HUDEP-2 (cell line): ENCODE results near the gene CD79A.

Source experiments
- DNase-seq, 76 experiments: peaks; one replicate each; lab custom pipeline; 2025; ENCODE audit not compliant: unreplicated experiment in 76 of 76; lab: John Stamatoyannopoulos, UW

Gene CD79A

GRCh38 chr19:41917676-41918075 is 40.6 kb downstream of the CD79A start:
- no peak for DNase-seq

- DNase-seq, result no peak
Measured at GRCh38 chr19:41918095-41918494, 41.0 kb downstream of the CD79A start.

DNA sequence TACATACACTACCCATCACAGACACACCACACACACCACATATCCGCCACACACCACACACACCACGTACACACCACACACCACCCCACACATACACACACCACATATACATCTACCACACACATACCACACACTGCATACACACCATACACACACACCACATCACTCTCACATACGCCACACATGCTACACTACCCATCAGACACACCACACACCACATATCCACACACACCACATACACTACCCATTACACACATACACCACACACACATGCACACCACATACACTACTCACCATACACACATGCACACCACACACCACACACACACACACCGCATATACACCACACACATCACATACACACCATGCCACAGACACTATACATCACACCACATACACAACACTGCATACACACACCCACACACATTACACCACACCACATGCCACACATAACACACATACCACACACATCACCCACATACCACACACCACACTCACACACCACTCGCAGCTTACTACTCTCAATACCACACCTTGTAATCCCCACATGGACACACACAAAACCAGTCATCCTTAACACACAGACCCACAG is 41.7 kb downstream of the CD79A start:
- no peak for DNase-seq

GRCh38 chr19:41919948-41920712 is 43.1 kb downstream of the CD79A start:
- no peak for DNase-seq

DNA sequence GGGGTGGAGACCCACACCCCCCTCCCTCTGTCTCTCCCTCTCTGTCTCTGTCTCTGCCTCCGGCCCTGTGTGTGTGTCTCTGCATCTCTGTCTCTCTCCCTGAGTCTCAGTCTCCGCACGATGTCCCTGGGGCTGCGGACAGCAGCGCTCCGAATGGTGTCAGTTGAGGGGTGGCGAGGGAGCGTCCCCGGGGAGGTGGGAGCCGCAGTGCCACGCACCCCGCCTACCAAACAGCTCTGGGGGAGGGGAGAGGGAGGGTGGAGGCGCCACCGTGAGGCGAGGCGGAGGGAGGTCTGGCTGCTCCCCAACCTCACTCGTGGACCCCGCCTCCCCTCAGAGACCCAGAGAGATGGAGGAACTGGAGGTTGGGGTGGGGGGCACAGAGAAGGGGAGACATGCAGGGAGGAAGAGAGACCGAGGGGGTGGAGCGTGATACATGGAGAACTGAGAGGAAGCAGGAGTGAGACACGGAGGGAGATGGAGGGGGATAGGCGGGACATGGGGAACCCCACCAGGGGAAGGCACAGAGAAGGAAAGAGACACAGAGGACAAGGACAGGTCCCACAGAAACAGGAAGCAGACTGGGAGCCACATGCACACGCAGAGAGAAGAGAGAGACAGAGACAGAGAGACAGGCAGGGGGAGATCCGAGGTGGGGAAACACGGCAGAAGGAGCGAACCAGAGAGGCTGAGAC is 44.0 kb downstream of the CD79A start:
- DNase-seq, result no peak

- no peak for DNase-seq
Measured at GRCh38 chr19:41921577-41922576, 44.8 kb downstream of the CD79A start.

DNA sequence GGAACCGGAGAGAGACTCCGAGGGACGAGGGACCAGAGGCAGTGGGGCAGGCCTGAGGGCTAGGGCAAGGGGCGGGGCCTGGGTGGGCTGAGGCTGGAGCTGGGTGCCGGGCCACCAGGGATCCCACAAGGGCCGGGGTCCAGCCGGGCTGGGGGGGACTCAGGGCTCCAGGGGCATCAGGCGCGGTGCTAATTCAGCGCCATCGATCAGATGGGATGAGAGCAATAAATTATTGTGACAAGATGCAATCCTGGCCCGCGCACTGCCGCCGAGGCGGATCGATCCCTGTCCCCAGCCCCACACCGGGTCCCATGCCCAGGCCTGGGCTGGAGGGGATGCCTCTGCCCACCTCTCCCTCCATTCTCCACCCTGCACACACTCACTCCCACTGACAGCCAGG is 45.5 kb downstream of the CD79A start:
- DNase-seq, result no peak

DNA sequence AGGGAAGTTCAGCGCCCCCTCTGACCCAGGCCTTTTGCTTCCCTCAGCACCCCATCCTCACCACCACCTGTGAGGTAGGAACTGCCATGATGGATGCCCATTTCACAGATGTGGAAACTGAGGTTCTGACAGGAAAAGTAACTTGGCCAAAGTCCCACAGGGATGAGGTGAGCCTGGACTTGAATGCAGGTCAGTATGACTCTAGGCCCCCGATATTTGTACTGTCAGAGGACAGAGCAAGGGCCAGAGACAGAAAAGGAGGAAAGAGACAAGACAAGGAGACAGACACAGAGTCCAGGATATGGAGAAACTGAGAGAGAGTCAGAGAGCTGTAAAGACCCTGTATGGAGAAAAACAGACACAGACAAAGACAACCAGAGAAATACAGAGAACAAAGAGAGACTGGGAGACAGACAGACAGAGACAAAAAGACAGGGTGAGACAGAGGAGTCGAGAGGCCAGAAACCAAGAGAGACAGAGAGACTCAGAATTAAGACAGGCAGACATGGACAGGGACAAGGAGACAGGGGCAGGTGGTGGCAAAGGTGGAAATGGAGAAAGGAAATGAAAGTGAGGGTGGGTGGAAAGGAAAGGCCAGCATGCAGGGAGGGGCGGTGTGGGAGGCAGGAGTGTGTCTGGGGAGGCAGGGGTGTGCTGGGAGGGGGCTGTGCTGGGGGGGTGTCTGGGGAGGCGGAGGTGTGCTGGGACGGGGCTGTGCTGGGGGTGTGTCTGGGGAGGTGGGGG is 46.1 kb downstream of the CD79A start:
- DNase-seq, result no peak

GRCh38 chr19:41924151-41925145 is 47.4 kb downstream of the CD79A start:
- no peak for DNase-seq

DNA sequence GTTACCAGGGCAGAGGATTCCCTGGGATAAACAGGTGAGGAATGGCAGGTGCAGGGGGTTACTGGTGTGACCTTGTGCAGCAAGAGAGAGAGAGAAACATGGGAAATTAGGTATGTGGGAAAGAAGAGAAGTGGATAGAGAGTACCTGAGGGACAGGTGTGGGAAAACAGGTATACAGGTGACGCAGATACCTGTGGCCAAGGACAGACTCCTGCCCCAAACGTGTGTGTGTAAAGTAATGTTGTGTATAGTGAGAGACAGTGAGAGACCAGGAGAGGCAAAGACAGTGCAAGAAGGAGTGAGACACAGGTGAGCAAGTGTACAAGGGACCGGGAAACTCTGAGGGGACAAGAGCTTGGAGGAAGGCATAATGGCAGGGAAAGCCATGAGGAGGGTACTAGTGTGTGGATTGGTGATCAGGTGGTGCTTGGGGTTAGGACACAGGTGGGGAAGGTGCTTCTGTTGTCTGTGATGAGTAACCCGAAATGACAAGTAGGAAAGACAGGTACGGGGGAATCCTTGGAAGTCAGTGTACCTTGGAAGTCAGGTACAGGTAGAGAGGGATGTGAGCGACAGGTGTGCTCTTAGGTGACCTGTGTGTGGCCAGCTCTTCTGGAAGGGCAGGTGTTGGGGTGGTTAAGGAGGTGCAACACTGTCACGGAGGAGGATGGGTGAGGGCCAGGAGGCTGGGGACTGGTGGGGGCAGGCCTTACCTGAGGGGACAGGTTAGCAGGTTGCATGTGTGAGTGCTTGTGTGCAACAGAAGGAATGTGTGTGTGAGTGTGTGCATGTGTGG is 48.3 kb downstream of the CD79A start:
- no peak for DNase-seq

GRCh38 chr19:41926028-41926762 is 49.1 kb downstream of the CD79A start:
- no peak for DNase-seq

DNA sequence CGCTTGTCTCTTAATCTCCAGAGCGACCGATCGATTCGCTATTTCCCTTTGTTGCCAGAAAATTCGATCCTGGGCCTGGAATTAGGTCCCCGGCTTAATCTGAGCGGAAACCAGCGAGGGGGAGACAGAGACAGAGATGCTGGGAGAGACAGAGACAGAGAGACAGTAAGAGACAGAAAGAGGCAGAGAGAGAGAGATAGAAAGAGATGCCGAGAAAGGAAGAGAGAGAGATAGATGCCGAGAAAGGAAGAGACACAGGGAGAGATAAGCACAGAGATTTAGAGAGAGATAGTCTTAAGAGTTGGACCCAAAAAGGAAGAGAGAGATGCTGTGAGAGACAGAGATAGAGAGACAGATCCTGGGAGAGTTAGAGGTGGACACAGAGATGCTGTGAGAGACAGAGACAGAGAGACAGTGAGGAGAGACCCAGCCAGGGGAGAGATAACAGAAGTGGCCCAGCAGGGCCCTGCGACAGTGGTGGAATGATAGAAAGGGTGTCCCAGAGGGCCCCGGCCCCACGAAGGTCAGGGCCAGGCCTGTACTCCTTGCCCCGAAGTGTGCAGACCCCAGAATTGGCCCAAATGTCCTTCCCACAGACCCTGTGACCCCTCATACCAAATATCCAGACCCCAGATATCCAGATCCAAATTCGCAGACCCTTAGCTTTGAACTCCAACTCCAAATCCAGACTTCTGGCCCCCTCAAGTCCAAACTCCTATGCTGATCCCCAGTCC is 49.9 kb downstream of the CD79A start:
- no peak for DNase-seq

DNA sequence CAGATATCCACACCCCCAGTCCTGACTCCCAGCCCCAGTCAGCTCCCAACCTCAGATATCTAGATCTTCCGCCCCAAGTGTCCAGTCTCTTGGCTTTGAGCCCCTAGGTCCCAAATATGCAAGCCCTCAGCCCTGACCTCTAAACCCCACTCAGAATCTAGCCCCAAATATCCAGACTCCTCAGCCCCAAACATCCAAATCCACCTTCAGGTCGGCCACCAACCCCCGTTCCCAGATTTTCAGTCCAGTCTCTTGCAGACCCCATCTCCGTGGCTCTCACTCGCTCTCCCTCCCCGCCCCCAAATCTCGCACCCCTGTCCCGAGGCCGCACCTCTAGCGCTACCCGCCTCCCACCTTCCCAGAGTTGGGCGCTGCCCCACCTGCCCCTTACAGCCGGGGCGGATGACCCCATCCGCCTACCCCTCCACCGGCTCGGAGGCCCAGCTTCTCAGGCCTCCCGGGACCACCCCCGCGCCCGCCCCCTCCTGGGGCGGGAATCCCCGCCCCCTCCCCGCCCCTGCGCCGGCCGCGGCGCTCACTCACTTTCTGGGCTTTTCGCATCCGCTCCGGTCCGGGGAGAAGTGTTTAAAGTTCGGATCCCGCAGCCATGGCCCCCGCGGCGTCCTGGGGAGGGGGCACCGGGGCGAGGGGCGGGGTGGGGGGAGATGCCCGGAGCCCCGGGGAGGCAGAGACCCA is 50.6 kb downstream of the CD79A start:
- DNase-seq, result no peak

GRCh38 chr19:41928221-41928683 is 51.2 kb downstream of the CD79A start, which contains the start of gene ERFL:
Gene ERFL, minus strand, starts transcription at chr19:41928449. Its CDS starts 15,530 bp downstream, at chr19:41912919.
- peak in 5 of 76 experiments; percentile 18 to 32 (median 24) for DNase-seq

DNA sequence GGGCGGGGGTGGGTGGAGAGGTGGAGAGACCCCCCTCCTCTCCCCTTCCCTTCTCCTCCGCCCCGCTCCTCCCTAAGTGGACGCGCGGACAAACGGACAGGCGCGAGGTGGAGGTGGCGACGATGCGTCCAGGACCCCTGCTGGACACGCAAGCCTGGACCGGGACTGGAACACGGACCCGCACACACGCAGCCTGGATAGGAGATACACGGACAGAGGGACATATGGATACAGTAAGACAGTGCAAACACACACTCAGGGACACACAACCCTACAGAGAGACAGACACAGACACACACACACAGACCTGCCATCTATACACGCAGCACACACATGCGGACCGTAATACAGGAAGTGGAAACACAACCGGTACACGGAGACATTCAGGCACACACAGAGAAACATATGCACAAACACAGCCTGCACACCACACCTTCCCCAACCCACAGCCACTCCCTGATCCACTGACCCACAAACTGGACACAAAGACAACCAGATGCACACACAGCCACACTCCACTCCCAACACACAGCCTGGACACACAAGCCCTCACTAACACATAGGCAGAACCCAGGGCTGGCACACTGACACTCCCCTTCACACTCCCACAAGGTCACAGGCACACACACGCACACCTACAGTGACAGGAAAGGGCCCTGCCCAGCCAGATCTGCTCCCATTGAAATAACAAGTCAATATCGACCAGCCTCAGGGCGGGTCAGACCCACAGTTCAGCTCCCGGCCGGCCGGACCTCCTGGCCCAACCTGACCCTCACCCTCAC is 51.9 kb downstream of the CD79A start:
- DNase-seq, result peak in 1 of 76 experiments; percentile 52
